H1 (cell line): ENCODE measurements around the gene PSMD5. TPM values are rescaled to one million over a fixed set of nuclear protein-coding genes. Genes with fewer than 3 reads are reported as not detected.

Source experiments
- CTCF ChIA-PET: fragments of 300-600 bp; sonication (Branson Sonifier 250); formaldehyde crosslinking; loops from one replicate; lab custom pipeline; 2021; ENCODE audit not compliant: partially characterized antibody; lab: Charles Lee
- POLR2A ChIA-PET: fragments of 300-600 bp; sonication (Branson Sonifier 250); formaldehyde crosslinking; loops from one replicate; lab custom pipeline; 2021; ENCODE audit warnings: inconsistent platforms; ENCODE audit not compliant: partially characterized antibody; lab: Charles Lee
- DNase-seq, 2 experiments: peaks; one replicate each; pipeline versions ENCODE4 v3.0.0 to v3.0.0-alpha.2; 2010 to 2022; ENCODE audit warnings: low spot score in 2 of 2, low read depth in 1 of 2, mixed read lengths in 1 of 2
- FAIRE-seq: peaks from 2 replicates; lab custom pipeline; 2011; peaks lifted over from hg19 to GRCh38; lab: Jason Lieb, UNC
- H2AFZ ChIP-seq: 2 replicates; pipeline ENCODE4 v1.8.1; 2012; ENCODE audit warnings: low read length, inconsistent platforms
- H2AK5ac ChIP-seq: 2 replicates; pipeline ENCODE4 v1.6.1; 2013; ENCODE audit warnings: low read depth, low read length
- H2BK120ac ChIP-seq: replicated peaks from 2 replicates; pipeline ENCODE3; 2013; ENCODE audit warnings: low read depth, low read length, inconsistent platforms
- H2BK12ac ChIP-seq: 2 replicates; pipeline ENCODE4 v1.6.1; 2013; ENCODE audit warnings: low read depth, low read length
- H2BK15ac ChIP-seq: 2 replicates; pipeline ENCODE4 v1.6.1; 2013; ENCODE audit warnings: low read length
- H2BK20ac ChIP-seq: 2 replicates; pipeline ENCODE4 v1.6.1; 2013; ENCODE audit warnings: low read length
- H2BK5ac ChIP-seq: 2 replicates; pipeline ENCODE4 v1.6.1; 2013; ENCODE audit warnings: low read depth, low read length
- H3K14ac ChIP-seq: 2 replicates; pipeline ENCODE4 v1.6.1; 2013; ENCODE audit warnings: inconsistent platforms; ENCODE audit not compliant: insufficient read length
- H3K18ac ChIP-seq: 2 replicates; pipeline ENCODE4 v1.6.1; 2013; ENCODE audit warnings: low read length; ENCODE audit errors: extremely low read depth
- H3K23ac ChIP-seq: 2 replicates; pipeline ENCODE4 v1.6.1; 2013; ENCODE audit warnings: inconsistent platforms; ENCODE audit not compliant: insufficient read length
- H3K23me2 ChIP-seq: 2 replicates; pipeline ENCODE4 v1.6.1; 2013; ENCODE audit warnings: low read depth, low read length
- H3K27ac ChIP-seq: 2 replicates; pipeline ENCODE4 v1.6.1; 2011; ENCODE audit warnings: low read depth, low read length, inconsistent platforms
- H3K27me3 ChIP-seq, 4 experiments: replicated peaks in 1 of 4; 1 replicate in 1 of 4; 2 replicates in 3 of 4; pipeline versions ENCODE4 v1.6.1 to v1.8.1; 2011 to 2013; ENCODE audit warnings: low read length in 3 of 4, mild to moderate bottlenecking in 3 of 4, inconsistent platforms in 2 of 4, mixed read lengths in 2 of 4, moderate library complexity in 1 of 4; ENCODE audit not compliant: control insufficient read depth in 3 of 4, insufficient read depth in 3 of 4; ENCODE audit errors: extremely low read depth in 1 of 4
- H3K36me3 ChIP-seq, 4 experiments: 2 replicates each; pipeline versions ENCODE4 v1.6.1 to v1.8.1; 2011 to 2013; ENCODE audit warnings: mild to moderate bottlenecking in 4 of 4, low read length in 3 of 4, moderate library complexity in 2 of 4, control low read depth in 1 of 4, inconsistent platforms in 1 of 4; ENCODE audit not compliant: insufficient read depth in 4 of 4, control insufficient read depth in 2 of 4
- H3K4ac ChIP-seq: replicated peaks from 2 replicates; pipeline ENCODE3; 2013; ENCODE audit warnings: low read length, low read depth, mixed read lengths, inconsistent platforms; ENCODE audit not compliant: insufficient read length
- H3K4me1 ChIP-seq, 4 experiments: replicated peaks in 1 of 4; 1 replicate in 1 of 4; 2 replicates in 3 of 4; pipeline versions ENCODE4 v1.6.1 to v1.8.1; 2011 to 2013; ENCODE audit warnings: low read length in 3 of 4, inconsistent platforms in 2 of 4, mixed read lengths in 1 of 4; ENCODE audit not compliant: insufficient read depth in 4 of 4, control insufficient read depth in 3 of 4
- H3K4me2 ChIP-seq, 2 experiments: 2 replicates each; pipeline versions ENCODE4 v1.6.1 to v1.8.1; 2011 to 2013; ENCODE audit warnings: low read depth in 2 of 2, low read length in 2 of 2, control low read depth in 1 of 2, inconsistent platforms in 1 of 2, mild to moderate bottlenecking in 1 of 2; ENCODE audit not compliant: insufficient read depth in 1 of 2
- H3K4me3 ChIP-seq, 4 experiments: fragments of 200-600, 300-600 bp in 1 of 4; sonication (generic), shearing (Covaris generic), sonication (Bioruptor Twin) in 1 of 4; 2 replicates each; pipeline versions ENCODE4 v1.5.1 to v1.8.1; 2011 to 2016; ENCODE audit warnings: low read length in 4 of 4, low read depth in 3 of 4, control low read depth in 2 of 4, inconsistent platforms in 2 of 4, mild to moderate bottlenecking in 2 of 4, mixed read lengths in 1 of 4, moderate library complexity in 1 of 4; ENCODE audit not compliant: insufficient read depth in 2 of 4; ENCODE audit errors: extremely low read depth in 1 of 4
- H3K56ac ChIP-seq: replicated peaks from 2 replicates; pipeline ENCODE3; 2013; ENCODE audit warnings: low read depth, mild to moderate bottlenecking, mixed read lengths, low read length, inconsistent platforms; ENCODE audit not compliant: insufficient read length
- H3K79me1 ChIP-seq: 2 replicates; pipeline ENCODE4 v1.6.1; 2013; ENCODE audit warnings: low read depth, low read length, control low read depth
- H3K79me2 ChIP-seq, 2 experiments: 2 replicates each; pipeline versions ENCODE4 v1.6.1 to v1.8.1; 2012 to 2013; ENCODE audit warnings: low read length in 2 of 2, mild to moderate bottlenecking in 2 of 2, inconsistent platforms in 1 of 2; ENCODE audit not compliant: insufficient read depth in 2 of 2, control insufficient read depth in 1 of 2
- H3K9ac ChIP-seq, 4 experiments: replicated peaks in 1 of 4; 1 replicate in 1 of 4; 2 replicates in 3 of 4; pipeline versions ENCODE4 v1.6.1 to v1.8.1; 2011 to 2013; ENCODE audit warnings: low read depth in 3 of 4, low read length in 3 of 4, control low read depth in 2 of 4, mild to moderate bottlenecking in 2 of 4, moderate library complexity in 2 of 4, inconsistent platforms in 1 of 4; ENCODE audit errors: extremely low read depth in 1 of 4
- H3K9me3 ChIP-seq, 2 experiments: 2 replicates each; pipeline versions ENCODE4 v1.6.1 to v1.8.1; 2012 to 2013; ENCODE audit warnings: mild to moderate bottlenecking in 2 of 2, moderate library complexity in 2 of 2, control low read depth in 1 of 2, inconsistent platforms in 1 of 2, low read depth in 1 of 2, low read length in 1 of 2, mixed read lengths in 1 of 2; ENCODE audit not compliant: insufficient read depth in 2 of 2
- H4K20me1 ChIP-seq, 2 experiments: replicated peaks in 1 of 2; 2 replicates each; pipeline versions ENCODE3 to v1.8.1; 2011 to 2013; ENCODE audit warnings: inconsistent platforms in 2 of 2, low read length in 2 of 2, mild to moderate bottlenecking in 1 of 2; ENCODE audit not compliant: insufficient read depth in 2 of 2, control insufficient read depth in 1 of 2
- H4K5ac ChIP-seq: 2 replicates; pipeline ENCODE4 v1.6.1; 2013; ENCODE audit warnings: low read length, low read depth, mixed read lengths, inconsistent platforms; ENCODE audit not compliant: insufficient read length
- H4K8ac ChIP-seq: 2 replicates; pipeline ENCODE4 v1.8.0; 2013; ENCODE audit warnings: mild to moderate bottlenecking, moderate library complexity, low read length, inconsistent platforms; ENCODE audit not compliant: insufficient read depth; ENCODE audit errors: extremely low read depth
- H4K91ac ChIP-seq: replicated peaks from 2 replicates; pipeline ENCODE3; 2013; ENCODE audit warnings: low read length, mixed read lengths, inconsistent platforms; ENCODE audit not compliant: insufficient read length
- BCL11A ChIP-seq, 2 experiments: IDR thresholded peaks; one replicate each; pipeline ENCODE4 v1.6.1; 2011; ENCODE audit warnings: low read depth in 2 of 2, low read length in 2 of 2, mild to moderate bottlenecking in 2 of 2
- BRCA1 ChIP-seq: IDR thresholded peaks from 2 replicates; pipeline ENCODE4 v1.6.1; 2012; ENCODE audit warnings: low read depth, low read length, improper control_type of control experiment
- CBX8 ChIP-seq: fragments of 300-800, 300-1000 bp; sonication (generic); IDR thresholded peaks from 2 replicates; pipeline ENCODE4 v1.7.1; 2016; ENCODE audit warnings: low read depth, low read length, borderline replicate concordance
- EZH2 ChIP-seq: fragments of 200-600 bp; sonication (generic); IDR thresholded peaks from 2 replicates; pipeline ENCODE4 v1.7.1; 2012; ENCODE audit warnings: low read depth, mild to moderate bottlenecking, moderate library complexity, low read length, inconsistent platforms; ENCODE audit not compliant: severe bottlenecking
- NRF1 ChIP-seq: IDR thresholded peaks from 2 replicates; pipeline ENCODE4 v1.6.1; 2011; ENCODE audit warnings: mild to moderate bottlenecking, low read depth, low read length, improper control_type of control experiment
- PHF8 ChIP-seq: fragments of 200-600 bp; sonication (generic); conservative IDR thresholded peaks from 2 replicates; pipeline ENCODE4 v1.7.1; 2012; ENCODE audit warnings: low read depth, mild to moderate bottlenecking, inconsistent platforms, low read length, moderate library complexity
- RNF2 ChIP-seq: fragments of 200-900, 300-1000 bp; sonication (generic); IDR thresholded peaks from 2 replicates; pipeline ENCODE4 v1.7.1; 2016; ENCODE audit warnings: borderline replicate concordance, low read depth, mild to moderate bottlenecking, antibody characterized with exemption, low read length; ENCODE audit not compliant: poor library complexity, severe bottlenecking; ENCODE audit errors: missing control alignments
- whole genome bisulfite sequencing, 2 experiments: shearing (Covaris generic) in 1 of 2; methylation state at CpG; one replicate each; pipeline versions ENCODE4 v1.1.6 to v1.1.7; 2013 to 2015; ENCODE audit warnings: low lambda C conversion rate in 2 of 2, mixed read lengths in 2 of 2, inconsistent platforms in 1 of 2, low coverage in 1 of 2, missing lambda C conversion rate in 1 of 2; ENCODE audit not compliant: insufficient replicate concordance in 2 of 2, insufficient coverage in 1 of 2, insufficient read length in 1 of 2; ENCODE audit errors: extremely low coverage in 1 of 2, missing lambda C conversion rate in 1 of 2; 5-methylcytosine and 5-hydroxymethylcytosine counted together
- polyA plus RNA-seq, 7 experiments: library from polyadenylated mRNA; depleted of rRNA in 3 of 7; stranded (reverse) in 5 of 7; unstranded in 2 of 7; fragments of >200 nt in 5 of 7; fragments of 200-250 nt in 2 of 7; gene quantifications; 1 replicate in 5 of 7; 2 replicates in 1 of 7; 4 replicates in 1 of 7; pipeline versions ENCODE4 v1.2.1 to v1.2.3, GENCODE V29; 2011 to 2013; ENCODE audit warnings: missing spikeins in 2 of 7, mixed read lengths in 2 of 7
- total RNA-seq: library from RNA; stranded (reverse); fragmentation: NEBNext Ultra II Directional; extraction: Animal tissue kit (Norgen Biotek cat#: 25700); gene quantifications from 2 replicates; pipeline ENCODE4 v1.2.1, GENCODE V29; 2021
- TF ChIP-seq, protein P1 (sequence below): IDR thresholded peaks from 2 replicates; pipeline ENCODE4 v1.6.1; 2011; ENCODE audit warnings: low read length, improper control_type of control experiment

Gene PSMD5
- total and polyA plus RNA-seq, 2 of the 8 experiments (the other 6 are each of a cell fraction or from before 2014, with no cell fraction given) = 19.2 to 30.5 TPM

DNA sequence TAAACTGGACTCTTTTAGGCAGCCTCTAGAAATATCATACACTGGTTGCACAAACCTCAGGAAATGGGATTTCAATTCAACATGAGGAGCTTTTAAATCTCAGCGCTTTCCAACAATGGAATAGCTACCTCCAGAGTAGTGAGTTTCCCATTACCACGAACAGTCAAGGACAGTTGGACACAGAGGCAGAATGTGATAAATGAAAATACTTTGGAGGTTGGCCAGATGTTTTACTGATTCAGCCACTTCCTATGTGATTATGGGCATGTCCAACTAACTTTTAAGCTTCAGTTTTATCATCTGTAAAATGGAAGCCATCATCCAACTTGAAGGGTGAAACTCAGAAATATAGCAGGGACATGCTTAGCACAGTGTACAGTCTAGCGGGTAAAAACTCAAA, 51.6 kb downstream of the PSMD5 start:
- H2BK5ac ChIP-seq = no peak overlapping the region
- no peak overlapping the region for H4K5ac ChIP-seq
- no peaks in the 10 kb centered on the region; a peak in 1 of 7 replicates for H3K4me1 ChIP-seq
- H4K20me1 ChIP-seq = peaks cover 0 to 9% of the 10 kb centered on the region in 2 experiments
- H3K9me3 ChIP-seq = no peaks in the 10 kb centered on the region
- peaks cover 5 to 24% (median 15%) of the 10 kb centered on the region in 4 experiments; a peak in 7 of 8 replicates for H3K36me3 ChIP-seq
- H2AFZ ChIP-seq = no peak overlapping the region
- ChIA-PET CTCF (no interaction called here), POLR2A (interaction anchor here (2.1 kb wide), 1 partner anchor 10 kb away, joined by 4 read pairs; no protein-coding TSS in a partner anchor)
- no peak overlapping the region for H3K14ac ChIP-seq
- 93% methylated on average over 3 of the region's 3 CpGs; no CpG with 5 or more reads in 1 of the 2 experiments for WGBS, 2 experiments
- peaks cover 4 to 61% of the 10 kb centered on the region in 2 experiments for H3K79me2 ChIP-seq
- no peak overlapping the region for H2BK15ac ChIP-seq
- no peak overlapping the region for H3K9ac ChIP-seq
- H2BK12ac ChIP-seq = no peak overlapping the region
- no peak overlapping the region for H2BK20ac ChIP-seq
- no peak overlapping the region for H3K4me3 ChIP-seq
- no peak overlapping the region for H3K4ac ChIP-seq
- DNase-seq = no peak
- no peaks in the 10 kb centered on the region; the same call in 1 of the 2 replicates for H3K79me1 ChIP-seq
- H4K8ac ChIP-seq = no peak overlapping the region
- H4K91ac ChIP-seq = no peak overlapping the region
- FAIRE-seq = no peak
- no peak overlapping the region for H3K27ac ChIP-seq
- H2AK5ac ChIP-seq = no peak overlapping the region
- H3K23me2 ChIP-seq = no peaks in the 10 kb centered on the region; the same call in 1 of the 2 replicates
- no peak overlapping the region for H2BK120ac ChIP-seq
- TF ChIP-seq CBX8 (no peak), BCL11A (IDR thresholded peaks at IDR 0.05; ENCODE audit: low read depth in 2 of 2, low read length in 2 of 2) (no peak), PHF8 (no peak), EZH2 (no peak), BRCA1 (no peak), NRF1 (no peak), RNF2 (no peak)
- TF ChIP-seq, protein P1, sequence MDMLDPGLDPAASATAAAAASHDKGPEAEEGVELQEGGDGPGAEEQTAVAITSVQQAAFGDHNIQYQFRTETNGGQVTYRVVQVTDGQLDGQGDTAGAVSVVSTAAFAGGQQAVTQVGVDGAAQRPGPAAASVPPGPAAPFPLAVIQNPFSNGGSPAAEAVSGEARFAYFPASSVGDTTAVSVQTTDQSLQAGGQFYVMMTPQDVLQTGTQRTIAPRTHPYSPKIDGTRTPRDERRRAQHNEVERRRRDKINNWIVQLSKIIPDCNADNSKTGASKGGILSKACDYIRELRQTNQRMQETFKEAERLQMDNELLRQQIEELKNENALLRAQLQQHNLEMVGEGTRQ = no peak
- no peak overlapping the region for H3K56ac ChIP-seq
- no peak overlapping the region for H3K18ac ChIP-seq
- H3K27me3 ChIP-seq = no peaks in the 10 kb centered on the region
- H3K4me2 ChIP-seq = no peak overlapping the region; a peak in 1 of 4 replicates
- H3K23ac ChIP-seq = no peak overlapping the region
